ENCODE measurements around the gene LILRA2.

The LILRA2 gene

DNA sequence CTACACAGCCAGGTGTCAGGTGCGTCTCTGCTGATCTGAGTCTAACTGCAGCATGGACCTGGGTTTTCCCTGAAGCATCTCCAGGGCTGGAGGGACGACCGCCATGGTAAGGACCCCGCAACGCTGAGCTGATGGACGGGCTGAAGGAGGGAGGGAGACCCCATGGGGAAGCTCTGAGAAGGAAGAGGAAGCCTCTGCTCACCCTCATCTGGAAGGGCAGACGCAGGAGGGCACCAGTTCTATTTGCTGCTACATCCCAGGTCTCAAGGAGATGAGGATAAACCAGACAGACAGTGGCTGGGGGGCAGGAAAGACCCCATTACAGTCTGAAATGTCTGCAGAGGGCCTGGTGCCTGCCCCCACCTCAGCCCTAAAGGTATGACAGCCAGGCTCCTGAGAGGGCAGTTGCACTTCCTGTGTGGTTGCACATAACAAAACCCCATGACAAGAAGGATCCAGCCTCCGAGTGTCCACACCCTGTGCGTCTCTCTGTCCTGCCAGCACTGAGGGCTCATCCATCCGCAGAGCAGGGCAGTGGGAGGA lies at the start of gene LILRA2:
LILRA2 (plus strand) TSS at position 461 of the 543 bp plus-strand sequence. CDS start 89 bp downstream, outside the sequence.
- peak; percentile 45 to 55 (median 45) for DNase-seq

DNA sequence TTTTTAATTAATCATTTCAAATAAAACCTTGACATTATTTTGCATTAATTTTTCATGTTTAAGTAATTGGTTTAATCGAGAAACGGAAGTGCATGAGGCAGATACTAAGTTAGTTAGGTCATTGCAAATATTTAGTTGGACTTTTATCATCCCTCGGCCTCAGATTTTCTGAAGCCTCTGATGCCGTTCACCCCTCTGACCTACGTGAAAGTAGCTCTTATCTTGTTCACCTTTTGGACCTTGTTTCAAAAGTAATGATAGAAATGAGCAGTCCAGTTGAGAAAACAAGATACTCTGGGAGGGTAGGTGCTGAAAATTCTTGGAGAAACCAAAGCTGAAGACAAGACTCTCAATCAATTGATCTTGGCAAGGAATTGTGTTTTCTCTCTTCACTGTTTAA lies 48.0 kb upstream of the LILRA2 start:
- no peak for DNase-seq

DNA sequence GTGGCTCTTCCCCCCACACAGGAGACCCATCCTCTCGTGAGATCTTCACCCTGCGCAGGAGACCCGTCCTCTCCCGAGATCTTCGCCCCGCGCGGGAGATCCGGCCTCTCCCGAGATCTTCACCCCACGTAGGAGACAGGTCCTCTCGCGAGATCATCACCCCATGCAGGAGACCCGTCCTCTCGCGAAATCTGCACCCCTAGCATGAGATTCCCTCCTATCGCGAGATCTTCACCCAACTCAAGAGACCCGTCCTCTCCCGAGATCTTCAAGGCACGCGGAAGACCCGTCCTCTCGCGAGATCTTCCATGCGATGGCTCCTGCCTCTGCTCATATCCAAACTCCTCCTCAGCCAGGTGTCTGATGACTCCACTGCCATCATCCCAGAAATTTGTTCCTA lies 46.6 kb upstream of the LILRA2 start:
- no peak for DNase-seq

DNA sequence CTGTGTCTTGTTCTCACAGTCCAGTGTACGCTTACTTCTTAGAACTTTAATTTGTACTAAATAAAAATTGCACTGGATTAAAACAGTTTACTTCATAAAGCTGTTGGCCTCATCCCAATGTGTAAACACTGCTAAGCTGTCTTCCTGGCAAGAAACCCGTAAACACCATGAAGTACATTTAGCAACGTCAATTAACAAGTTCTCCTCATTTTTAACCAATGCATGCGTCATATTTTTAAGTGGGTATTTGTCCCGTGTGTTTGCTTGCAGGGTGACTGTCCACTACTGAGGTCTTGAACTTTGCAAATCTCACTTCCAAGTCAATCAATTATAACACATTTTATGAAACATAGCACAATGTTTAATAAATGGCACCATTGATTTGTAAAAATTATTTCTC lies 42.7 kb upstream of the LILRA2 start:
- DNase-seq, result no peak

DNA sequence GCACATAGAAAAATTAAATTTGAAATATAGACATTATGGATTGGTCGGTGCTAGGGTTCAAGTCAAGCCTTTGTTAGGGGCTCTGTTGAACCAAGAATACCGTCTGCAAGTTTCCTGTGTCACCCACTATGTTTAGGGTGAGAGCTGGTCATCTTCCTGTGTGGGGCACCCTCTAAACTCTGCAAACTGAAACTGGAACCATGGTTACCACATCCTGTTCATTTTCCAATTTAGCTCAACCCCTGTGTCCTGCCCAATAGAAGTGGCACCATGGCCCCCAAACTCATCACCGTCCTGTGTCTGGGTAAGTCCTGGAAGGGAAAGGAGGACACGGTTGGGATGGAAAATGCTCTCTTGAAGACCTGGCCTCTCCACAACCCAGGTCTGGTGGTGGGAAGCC lies 41.1 kb upstream of the LILRA2 start:
- DNase-seq, result peak; percentile 54 to 59 (median 55)

DNA sequence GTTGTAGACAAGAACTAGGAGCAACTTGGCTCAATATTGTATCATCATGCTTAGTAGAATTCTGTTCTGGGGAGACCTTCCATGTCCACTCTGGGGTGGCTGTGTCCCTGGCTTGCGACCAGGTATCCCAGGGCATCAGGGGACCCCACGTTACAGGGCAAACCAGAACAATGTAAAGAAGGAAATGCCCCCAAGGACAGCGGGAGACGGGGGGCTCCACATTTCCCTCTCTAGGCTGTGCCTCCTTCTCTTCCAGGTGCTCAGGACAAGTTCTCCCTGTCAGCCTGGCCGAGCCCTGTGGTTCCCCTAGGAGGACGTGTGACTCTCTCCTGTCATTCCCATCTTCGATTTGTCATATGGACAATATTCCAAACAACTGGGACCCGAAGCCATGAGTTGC lies 40.1 kb upstream of the LILRA2 start:
- DNase-seq, result no peak

DNA sequence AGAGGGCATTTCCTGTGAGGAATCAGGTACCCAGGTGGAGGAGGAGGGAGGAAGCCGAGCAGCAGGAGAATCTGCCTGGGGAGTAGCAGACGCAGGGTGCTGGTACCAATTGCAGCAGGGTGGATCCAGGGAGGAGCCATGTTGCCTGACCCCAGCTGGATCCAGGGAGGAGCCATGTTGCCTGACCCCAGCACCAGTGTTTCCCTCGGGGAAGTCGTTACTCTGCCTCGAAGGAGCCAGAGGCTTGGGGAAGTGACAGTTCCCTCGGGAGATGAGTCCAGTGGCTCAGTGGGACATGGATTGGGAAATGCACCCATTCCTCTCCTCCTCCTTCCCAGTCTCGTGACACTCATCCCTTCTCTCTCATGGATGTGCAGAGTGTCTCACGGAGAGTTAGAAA lies 39.4 kb upstream of the LILRA2 start:
- no peak for DNase-seq

DNA sequence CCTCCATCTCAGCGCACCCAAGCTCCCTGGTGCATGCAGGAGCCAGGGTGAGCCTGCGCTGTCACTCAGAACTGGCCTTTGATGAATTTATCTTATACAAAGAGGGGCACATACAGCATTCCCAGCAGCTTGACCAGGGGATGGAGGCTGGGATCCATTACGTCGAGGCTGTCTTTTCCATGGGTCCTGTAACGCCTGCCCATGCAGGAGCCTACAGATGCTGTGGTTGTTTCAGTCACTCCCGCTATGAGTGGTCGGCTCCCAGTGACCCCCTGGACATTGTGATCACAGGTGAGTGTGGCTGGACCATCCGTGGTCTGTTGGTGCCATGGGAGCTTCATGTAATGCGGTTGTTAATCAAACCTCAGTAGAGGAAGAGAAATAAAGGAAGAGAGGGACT lies 38.0 kb upstream of the LILRA2 start:
- DNase-seq, result no peak

DNA sequence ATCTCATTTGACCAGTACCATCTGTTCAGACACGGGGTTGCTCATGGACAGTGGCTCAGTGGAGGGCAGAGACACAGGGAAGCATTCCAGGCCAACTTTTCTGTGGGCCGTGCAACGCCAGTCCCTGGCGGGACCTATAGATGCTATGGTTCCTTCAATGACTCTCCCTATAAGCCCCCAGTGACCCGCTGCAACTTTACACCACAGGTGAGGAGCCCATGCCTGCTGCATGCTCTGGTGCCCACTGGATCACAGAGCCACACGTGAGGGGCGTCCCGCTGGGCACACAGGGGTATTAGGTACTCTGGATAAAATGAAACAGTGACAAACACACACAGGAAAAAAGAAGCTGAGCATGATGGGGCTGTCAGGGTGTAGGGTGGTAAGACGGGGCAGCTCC lies 36.6 kb upstream of the LILRA2 start:
- DNase-seq, result no peak

DNA sequence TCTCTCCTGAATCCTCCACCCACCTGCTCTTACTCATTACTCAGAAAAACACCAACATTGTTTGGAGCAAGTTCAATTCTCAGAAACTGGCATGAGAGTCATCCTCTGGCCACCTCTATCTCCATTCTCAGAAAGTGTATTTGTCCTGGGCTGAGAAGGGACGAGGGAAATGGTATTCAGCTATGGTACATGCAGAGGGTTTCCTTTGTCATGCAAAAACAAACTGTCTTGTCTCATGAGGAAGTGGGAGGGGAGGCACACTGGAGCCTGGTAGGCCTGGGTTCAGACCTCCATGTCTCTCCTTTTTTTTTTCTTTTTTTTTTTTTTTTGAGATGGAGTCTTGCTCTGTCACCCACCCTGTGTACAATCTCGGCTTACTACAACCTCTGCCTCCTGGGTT lies 31.9 kb upstream of the LILRA2 start:
- no peak for DNase-seq

DNA sequence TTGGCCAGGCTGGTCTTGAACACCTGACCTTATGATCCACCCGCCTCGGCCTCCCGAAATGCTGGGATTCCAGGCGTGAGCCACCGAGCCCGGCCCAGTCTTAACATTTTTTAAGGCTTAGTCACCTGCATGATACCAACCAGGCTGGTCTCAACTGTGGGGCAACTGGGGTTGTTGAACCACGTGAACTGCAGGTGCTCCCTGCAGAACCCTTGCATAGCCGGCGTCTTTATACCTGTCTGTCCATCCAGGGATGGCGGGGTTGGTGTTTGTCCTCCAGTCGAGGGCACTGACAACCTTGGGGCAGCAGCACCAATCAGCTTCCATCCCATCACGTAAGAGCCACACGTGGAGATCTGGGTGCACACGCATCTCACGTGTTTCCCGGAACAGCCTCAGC lies 24.8 kb upstream of the LILRA2 start:
- no peak for DNase-seq

DNA sequence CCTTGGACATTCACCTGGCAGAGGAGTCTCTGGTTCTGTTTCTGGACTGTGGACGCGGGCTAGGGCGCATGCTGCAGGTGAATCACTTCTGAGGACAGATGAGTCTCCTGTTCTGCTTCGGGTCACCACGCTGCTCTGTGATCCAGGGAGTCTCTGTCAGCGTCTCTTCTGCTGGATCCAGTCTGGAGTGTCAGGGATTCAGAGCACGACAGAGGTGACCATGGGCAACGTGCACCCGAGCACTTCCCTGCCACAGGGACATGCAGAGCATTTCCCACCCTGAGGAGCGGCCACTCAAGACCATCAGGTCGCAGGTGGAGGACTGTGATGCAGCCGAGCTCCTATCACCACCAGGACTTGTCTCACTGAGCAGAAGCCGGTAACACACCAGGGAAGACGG lies 24.4 kb upstream of the LILRA2 start:
- no peak for DNase-seq

DNA sequence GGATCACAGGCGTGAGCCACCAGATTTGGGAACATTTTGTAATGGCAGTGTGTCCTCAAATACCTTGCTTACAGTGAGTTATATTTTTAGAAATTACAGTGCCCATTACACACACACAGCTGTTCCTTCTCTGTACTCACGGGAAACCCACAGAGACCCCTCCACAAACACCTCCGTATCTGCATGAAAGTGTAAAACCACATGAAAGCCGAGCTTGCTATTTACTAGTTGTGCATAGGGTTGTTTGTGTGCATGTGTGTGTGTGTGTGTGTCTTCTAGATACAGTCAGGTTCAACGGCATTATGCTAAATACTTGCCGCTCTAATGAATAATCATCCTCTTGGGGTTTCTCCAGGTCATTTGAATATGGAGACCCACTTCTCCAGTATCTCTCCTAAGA lies 22.3 kb upstream of the LILRA2 start:
- DNase-seq, result no peak

DNA sequence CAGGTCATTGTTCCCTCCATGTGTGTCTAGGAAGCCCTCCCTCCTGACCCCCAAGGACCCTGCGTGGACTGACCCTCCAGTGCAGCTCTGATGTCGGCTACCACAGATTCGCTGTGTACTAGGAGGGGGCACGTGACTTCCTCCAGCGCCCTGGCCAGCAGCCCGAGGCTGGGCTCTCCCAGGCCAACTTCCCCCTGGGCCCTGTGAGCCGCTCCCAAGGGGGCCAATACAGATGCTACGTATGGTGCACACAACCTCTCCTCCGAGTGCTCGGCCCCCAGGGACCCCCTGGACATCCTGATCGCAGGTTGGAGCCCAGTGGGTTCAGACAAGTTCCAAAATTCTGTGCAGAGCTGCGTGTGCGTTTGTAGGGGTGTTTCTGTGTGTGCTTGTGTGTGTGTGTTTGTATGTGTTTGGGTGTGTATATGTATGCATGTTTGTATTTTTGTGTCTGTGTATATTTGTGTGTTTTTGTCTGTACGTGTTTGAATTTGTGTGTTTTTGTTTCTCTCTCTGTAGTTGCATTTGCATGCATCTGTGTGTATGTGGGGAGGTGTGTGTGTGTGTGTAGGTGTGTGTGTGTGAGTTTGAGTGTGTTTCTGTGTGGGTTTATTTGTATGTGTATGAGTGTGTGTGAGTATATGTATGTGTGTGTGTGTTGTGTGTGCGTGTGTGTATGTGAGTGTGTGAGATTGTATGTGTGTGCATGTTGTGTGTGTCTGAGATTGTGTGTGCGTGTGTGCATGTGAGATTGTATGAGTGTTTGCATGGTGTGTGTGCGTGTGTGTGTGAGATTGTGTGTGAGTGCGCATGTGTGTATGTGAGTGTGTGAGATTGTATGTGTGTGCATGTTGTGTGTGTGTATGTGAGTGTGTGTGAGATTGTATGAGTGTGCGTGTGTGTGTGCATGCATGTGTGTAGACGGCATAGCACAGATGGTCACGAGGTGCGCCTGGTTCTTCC lies 21.4 kb upstream of the LILRA2 start:
- peak; percentile 49 to 71 (median 59) for DNase-seq

DNA sequence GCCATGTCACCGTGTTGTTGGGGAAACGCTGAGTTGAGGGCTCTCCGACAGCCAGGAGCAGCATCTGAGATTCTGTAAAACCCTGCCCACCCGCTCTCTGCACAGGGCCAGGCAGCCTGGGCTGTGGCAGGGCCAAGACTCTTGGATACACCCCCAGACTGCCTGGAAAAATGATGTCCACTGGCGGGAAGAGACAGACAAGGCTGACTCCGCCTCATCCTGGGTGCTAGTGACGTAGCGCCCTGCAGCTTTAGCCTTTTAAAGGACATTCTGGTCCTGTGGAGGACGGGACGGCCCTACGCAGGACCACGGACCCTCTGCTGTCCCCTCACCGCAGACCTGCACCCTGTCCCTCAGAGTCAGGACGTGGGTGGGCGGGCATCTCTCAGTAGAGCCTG lies 20.7 kb upstream of the LILRA2 start:
- DNase-seq, result no peak

DNA sequence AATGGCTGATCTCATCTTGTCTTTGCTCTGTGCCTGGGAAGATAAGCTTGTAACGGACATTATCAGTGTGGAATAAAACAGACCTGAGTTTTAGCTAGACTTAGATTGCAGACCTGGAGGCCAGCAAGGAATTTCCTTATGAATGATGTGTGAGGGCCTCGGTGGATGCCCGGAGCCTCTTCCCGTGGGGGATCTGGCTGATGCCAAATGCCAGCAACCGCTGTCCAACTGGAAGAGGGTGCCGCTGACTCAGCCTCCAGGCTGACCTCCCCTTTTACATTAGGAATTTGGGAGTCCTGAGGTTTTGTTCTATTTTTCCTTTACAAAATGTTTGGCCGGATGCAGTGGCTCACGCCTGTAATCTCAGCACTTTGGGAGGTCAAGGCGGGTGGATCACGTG lies 19.6 kb upstream of the LILRA2 start:
- no peak for DNase-seq

DNA sequence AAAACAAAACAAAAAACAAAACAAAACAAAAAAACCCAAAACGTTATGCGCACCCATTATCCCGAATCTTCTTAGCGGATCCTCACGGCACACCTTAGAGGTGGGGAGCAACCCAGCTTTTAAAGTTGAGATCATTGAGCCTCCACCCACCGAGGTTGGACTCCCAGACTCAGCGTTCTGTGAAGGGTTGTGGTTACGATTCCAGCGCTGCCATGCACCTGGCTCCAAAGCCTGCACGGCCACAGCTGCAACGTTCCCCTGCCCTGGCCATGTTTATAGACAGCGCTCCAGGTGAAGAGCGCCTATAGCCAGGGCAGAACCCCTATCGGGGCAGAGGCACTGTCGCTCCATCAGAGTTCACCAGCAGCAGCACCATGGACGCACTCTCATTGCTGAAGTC lies 18.7 kb upstream of the LILRA2 start:
- no peak for DNase-seq

DNA sequence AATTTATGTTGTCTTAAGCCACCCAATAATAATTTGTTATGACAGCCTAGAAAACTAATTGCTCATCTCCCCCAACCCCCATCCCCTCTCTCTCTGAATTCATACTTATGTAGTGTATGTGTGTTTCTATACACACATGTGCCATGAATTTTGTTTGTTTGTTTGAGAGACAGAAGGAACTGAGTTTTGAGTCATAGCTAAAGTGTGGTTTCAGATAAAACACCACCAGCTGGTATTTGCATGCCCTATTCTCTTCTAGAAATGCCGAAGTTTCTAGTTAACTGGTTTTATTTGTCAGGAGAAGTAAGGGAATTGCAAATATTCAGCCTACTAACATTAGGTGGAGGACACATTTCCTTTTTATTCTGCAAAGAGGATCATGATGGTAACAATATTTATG lies 17.4 kb upstream of the LILRA2 start:
- DNase-seq, result no peak

DNA sequence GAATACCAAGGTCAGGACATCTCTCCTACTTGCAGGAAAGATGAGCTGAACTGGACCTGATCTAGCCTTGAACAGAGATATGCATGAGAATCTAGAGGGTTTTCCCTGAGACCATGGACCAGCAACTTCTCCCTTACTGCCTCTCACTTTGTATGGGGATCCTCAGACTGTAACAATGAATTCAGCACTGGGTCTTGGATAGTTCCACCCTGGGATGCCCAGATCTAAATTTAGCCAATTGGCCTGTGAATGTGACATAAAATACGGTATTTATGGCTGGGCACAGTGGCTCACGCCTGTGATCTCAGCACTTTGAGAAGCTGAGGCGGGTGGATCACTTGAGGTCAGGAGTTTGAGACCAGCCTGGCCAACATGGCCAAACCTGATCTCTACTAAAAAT lies 15.3 kb upstream of the LILRA2 start:
- DNase-seq, result peak in 1 of 3 donors; percentile 18

DNA sequence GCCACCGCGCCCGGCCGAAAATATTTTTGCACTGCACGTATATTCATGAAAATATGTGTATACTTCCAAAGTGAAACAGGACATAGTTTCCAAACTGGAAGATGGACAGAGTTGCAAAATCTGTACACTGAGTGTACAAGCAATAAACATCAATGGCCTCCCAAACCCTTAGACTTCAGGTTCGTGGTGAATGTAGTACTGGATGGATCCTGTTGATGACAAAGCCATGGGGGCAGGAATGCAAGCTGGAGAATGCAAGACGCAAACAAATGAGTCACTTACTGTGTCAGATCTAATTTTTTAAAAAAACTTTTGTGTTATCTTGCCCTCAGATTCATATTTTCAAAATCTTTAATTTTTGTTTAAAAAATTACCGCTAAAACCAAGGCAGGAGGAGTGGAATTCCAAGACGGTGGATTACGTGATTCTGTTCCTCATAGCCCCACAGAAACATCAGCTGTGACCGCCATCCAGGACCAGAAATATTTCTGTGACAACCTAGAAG lies 12.7 kb upstream of the LILRA2 start:
- DNase-seq, result peak in 1 of 3 donors; percentile 17

DNA sequence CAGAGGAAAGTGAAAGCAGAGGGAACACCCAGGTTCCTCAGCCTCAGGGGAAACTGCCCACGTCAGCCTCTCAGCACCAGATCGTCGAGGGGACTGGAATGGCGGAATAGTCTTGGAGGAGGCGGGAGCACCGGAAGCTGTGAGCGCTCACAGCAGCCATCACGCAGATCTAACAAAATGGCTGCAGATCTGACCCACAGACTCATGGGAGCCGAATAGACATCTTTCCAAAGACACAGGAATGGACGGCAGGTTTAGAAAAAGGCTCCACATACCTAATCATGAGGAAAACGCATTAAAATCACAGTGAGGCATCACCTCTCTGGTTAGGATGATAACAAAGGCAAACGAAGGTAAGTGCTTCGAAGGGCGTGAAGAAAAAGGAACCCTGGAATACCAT lies 11.8 kb upstream of the LILRA2 start:
- peak in 1 of 3 donors; percentile 24 for DNase-seq

DNA sequence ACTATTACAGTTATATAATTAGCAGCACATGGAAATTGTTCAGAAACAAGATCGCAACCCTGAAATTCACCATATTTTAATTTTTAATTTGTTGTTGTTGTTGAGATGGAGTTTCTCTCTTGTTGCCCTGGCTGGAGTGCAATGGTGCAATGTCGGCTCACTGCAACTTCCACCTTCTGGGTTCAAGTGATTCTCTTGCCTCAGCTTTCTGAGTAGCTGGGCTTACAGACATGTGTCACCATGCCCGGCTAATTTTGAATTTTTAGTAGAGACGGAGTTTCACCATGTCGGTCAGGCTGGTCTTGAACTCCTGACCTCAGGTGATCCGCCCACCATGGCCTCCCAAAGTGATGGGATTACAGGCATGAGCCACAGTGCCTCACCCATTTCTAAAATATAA lies 10.4 kb upstream of the LILRA2 start:
- peak in 2 of 3 donors; percentile 14 to 16 for DNase-seq

DNA sequence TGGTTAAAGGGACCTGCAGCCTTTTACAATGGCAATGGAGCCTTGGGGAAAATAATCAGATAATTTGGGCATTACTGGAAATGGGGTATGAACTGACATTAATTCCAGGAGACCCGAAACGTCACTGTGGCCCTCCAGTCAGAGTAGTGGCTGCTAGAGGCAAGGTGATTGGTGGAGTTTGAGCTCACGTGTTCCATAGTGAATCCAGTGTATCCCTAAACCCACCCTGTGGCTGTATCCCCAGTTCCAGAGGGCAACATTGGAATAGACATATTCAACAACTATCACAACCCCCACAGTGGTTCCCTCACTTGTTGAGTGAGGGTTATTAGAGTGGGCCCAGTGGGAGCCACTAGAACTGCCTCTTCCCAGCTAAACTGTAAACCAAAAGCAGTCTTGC lies 3.3 kb upstream of the LILRA2 start:
- DNase-seq, result no peak

Data from suppressor macrophage treated with lipopolysaccharide for 1 hour (primary cell).